Nucleus accumbens (tissue), 56 donors: ENCODE measurements around the gene RAPGEF5.

Experiments
- DNase-seq, 56 donors: peaks; one replicate each; lab custom pipeline; 2025; lab: John Stamatoyannopoulos, UW

Gene RAPGEF5

GRCh38 chr7:22350466-22351328 lies 6.3 kb downstream of the RAPGEF5 start:
- DNase-seq = no peak

GRCh38 chr7:22348379-22348778 lies 8.6 kb downstream of the RAPGEF5 start:
- no peak for DNase-seq

- DNase-seq = no peak
These were observed 10.4 kb downstream of the RAPGEF5 start for GRCh38 chr7:22346383-22347107.

- DNase-seq = no peak
These were observed 12.3 kb downstream of the RAPGEF5 start for GRCh38 chr7:22344655-22345054.

- no peak for DNase-seq
These were observed 13.3 kb downstream of the RAPGEF5 start for GRCh38 chr7:22343612-22344011.

- peak in 7 of 56 donors; percentile 9 to 46 (median 19) for DNase-seq
These were observed 13.9 kb downstream of the RAPGEF5 start for GRCh38 chr7:22343071-22343470.

- no peak for DNase-seq
These were observed 17.1 kb downstream of the RAPGEF5 start for GRCh38 chr7:22339725-22340390.

GRCh38 chr7:22338877-22339276 lies 18.1 kb downstream of the RAPGEF5 start:
- peak in 4 of 56 donors; percentile 15 to 33 (median 26) for DNase-seq

GRCh38 chr7:22338411-22338810 lies 18.5 kb downstream of the RAPGEF5 start:
- DNase-seq = no peak

- no peak for DNase-seq
These were observed 23.2 kb downstream of the RAPGEF5 start for GRCh38 chr7:22333680-22334141.

GRCh38 chr7:22332461-22332870 lies 24.5 kb downstream of the RAPGEF5 start:
- DNase-seq = no peak

- no peak for DNase-seq
These were observed 25.2 kb downstream of the RAPGEF5 start for GRCh38 chr7:22331704-22332103.

GRCh38 chr7:22330903-22331302 lies 26.1 kb downstream of the RAPGEF5 start:
- DNase-seq = peak in 4 of 56 donors; percentile 17 to 39 (median 21)

GRCh38 chr7:22329816-22330524 lies 27.0 kb downstream of the RAPGEF5 start:
- DNase-seq = no peak

GRCh38 chr7:22326181-22326580 lies 30.8 kb downstream of the RAPGEF5 start:
- DNase-seq = no peak

- DNase-seq = no peak
These were observed 31.3 kb downstream of the RAPGEF5 start for GRCh38 chr7:22325671-22326070.

GRCh38 chr7:22323714-22324113 lies 33.2 kb downstream of the RAPGEF5 start:
- DNase-seq = no peak

GRCh38 chr7:22320416-22320815 lies 36.5 kb downstream of the RAPGEF5 start:
- no peak for DNase-seq

- peak in 1 of 56 donors; percentile 30 for DNase-seq
These were observed 37.2 kb downstream of the RAPGEF5 start for GRCh38 chr7:22319424-22320403.
